GM19238 (cell line): ENCODE measurements around the gene ADGRG1.
"Not testable (repeated sequence)": the region's sequence is repeated elsewhere in the genome, so short reads cannot be mapped to it uniquely, and the experiment has no call there.

Experiments
- DNase-seq: peaks from one replicate; pipeline ENCODE4 v3.0.0; 2011; ENCODE audit warnings: low spot score; ENCODE audit not compliant: insufficient read length

ADGRG1 gene

GRCh38 chr16:57666353-57667047 is 38.1 kb downstream of the ADGRG1 start:
- no peak for DNase-seq

- no peak for DNase-seq
These were observed 38.7 kb downstream of the ADGRG1 start for GRCh38 chr16:57667048-57667525.

- no peak for DNase-seq
These were observed 39.3 kb downstream of the ADGRG1 start for GRCh38 chr16:57667526-57668262.

DNA sequence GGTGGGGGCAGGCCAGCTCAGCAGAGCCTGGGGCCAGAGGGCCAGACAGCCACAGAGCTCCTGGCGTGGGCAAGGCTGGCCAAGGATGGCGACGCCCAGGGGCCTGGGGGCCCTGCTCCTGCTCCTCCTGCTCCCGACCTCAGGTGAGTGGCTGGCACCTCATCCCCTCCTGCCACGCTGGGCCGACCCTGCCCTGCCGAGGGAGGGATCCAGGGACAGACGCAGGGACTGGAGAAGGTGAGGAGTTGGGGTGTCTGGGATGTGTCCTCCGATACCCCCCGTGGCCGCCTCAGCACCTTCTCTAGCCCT is 39.8 kb downstream of the ADGRG1 start, which contains the start of gene ADGRG3:
Gene ADGRG3 (plus strand): TSS at position 44 of the 309 bp plus-strand sequence. CDS start 42 bp downstream, at position 86.
- no peak for DNase-seq

- DNase-seq, result no peak
These were observed 40.4 kb downstream of the ADGRG1 start for GRCh38 chr16:57668630-57669475.

DNA sequence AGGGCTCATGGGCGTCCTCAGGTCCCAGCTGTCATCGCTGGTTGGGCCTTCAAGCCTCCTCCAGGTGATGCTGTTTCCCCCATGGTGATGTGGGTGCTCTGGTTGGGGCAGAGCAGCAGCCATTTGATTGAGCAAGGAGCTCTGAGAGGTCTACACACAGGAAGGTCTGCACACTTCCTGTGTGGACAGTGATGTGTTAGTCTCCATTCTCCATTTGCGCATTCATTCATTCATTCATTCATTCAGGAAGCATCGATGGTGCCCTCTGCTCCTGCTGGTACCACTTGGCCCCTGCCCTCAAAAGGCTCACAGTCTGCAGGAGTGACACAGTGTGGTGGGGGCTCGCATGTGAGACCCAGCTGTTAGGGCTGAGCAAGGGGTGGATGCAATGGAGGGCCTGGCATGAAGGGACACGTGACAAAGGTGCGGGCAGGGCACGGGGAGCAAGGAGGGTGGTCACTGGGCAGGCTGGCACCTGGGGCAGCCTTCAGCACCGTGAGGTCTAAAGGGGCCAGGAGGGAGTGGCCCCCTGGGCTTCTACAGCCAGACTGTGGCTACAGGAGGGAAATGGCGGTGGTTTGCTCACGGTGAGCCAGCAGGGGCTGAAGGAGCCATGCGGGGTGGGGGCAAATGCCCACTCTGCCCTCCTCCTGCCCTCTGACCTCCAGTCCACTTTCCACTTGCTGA is 41.2 kb downstream of the ADGRG1 start:
- no peak for DNase-seq

DNA sequence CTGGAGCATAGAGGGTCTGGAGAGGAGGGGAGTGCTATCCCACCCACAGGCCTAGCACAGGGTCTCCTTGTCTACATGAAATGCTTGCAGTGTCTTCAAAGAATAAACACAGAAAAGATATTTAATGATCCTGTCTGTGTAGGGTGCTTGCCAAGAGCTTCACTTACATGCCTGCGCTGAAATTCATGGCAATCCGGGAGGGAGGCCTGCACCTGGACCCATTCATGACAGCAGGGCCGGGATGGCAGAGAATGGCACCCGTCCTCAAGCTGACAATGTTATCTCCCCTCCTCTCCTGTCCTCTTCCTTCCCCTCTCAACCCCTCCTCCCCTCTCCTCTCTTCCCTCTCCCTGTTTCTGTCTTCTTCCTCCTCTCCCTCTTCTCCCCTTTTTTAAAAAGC is 41.8 kb downstream of the ADGRG1 start:
- DNase-seq, result no peak

DNA sequence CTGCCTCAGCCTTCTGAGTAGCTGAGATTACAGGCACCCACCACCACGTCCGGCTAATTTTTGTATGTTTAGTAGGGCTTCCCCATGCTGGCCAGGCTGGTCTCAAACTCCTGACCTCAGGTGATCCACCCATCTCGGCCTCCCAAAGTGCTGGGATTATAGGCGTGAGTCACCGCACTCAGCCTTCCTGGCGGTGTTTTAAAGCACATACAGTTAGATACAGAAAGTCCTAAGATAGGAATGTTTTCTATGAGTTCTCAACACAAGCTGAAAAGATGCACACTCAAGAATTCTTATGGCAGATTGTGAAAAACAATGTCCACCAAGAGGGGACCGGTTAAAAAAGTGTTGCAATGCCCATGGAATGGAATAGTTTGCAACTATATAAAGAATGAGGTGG is 43.0 kb downstream of the ADGRG1 start:
- not testable (repeated sequence) for DNase-seq

DNA sequence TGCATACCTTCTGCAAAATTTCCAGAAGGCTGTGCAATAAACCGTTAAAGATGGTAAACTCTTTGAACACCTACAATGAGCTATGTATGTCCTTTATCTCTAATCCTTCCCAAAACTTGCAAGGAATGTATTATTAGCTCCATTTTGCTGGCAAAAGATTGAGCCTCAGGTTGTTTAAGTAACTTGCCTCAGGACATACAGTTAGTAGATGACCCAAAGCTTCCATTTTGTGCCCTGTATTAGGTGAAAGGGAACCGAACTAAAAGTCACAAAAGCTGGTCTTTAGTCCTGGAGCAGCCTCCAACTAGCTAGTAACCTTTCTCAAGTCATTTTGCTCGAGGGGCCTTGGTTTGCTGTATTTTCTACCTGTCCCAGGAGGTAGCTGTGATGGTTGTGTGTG is 44.0 kb downstream of the ADGRG1 start:
- DNase-seq, result no peak

GRCh38 chr16:57672824-57673223 is 44.4 kb downstream of the ADGRG1 start:
- DNase-seq, result no peak

DNA sequence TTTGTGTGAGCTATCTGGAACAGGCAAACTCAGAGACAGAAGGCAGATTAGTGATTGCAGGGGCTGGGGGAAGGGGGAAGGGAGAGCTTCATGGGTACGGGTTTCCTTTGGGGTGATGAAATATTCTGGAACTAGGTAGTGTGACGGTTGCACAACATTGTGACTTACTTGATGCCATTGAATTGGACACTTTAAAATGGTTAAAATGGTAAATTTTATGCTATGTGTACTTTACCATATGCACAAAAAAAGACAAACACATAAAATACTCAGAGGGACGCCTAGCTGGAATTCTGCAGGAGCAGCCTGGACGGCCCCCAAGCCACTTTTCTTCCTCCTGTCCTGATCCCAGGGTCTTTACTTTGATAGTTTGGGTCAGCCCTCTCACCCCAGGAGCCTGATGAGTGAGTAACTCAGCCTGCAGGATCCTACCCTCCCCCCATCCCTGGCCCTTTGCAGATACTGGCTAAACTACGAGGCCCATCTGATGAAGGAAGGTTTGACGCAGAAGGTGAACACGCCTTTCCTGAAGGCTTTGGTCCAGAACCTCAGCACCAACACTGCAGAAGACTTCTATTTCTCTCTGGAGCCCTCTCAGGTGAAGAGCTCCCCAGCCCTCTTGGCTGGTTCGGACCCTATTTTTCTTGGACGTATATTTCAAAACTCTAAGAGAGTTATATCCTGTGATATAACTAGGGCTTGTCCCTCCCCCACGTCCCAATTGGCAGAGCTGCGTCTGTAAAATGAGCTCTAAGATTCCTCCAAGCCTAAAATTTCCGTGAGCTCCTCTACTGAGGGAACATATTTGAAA is 47.5 kb downstream of the ADGRG1 start:
- DNase-seq, result no peak

GRCh38 chr16:57676553-57677085 is 48.2 kb downstream of the ADGRG1 start:
- DNase-seq, result no peak

GRCh38 chr16:57677622-57678369 is 49.4 kb downstream of the ADGRG1 start:
- DNase-seq, result no peak

DNA sequence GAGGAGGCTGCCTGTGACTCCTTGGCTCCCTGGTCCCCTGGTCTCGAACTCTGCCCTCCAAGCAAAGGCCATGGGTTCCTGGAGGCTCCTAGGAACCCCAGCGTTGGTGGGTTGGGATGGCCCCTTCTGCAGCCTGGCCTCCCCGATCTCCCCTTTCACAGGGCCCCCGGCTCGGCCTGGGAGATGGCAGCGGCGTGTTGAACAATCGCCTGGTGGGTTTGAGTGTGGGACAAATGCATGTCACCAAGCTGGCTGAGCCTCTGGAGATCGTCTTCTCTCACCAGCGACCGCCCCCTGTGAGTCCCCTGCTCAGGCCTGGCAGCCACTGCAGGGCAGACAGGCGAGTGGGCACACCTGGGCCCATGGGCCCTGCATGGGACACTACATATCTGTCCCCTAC is 50.6 kb downstream of the ADGRG1 start:
- no peak for DNase-seq

- DNase-seq, result no peak
These were observed 51.5 kb downstream of the ADGRG1 start for GRCh38 chr16:57679767-57680482.

DNA sequence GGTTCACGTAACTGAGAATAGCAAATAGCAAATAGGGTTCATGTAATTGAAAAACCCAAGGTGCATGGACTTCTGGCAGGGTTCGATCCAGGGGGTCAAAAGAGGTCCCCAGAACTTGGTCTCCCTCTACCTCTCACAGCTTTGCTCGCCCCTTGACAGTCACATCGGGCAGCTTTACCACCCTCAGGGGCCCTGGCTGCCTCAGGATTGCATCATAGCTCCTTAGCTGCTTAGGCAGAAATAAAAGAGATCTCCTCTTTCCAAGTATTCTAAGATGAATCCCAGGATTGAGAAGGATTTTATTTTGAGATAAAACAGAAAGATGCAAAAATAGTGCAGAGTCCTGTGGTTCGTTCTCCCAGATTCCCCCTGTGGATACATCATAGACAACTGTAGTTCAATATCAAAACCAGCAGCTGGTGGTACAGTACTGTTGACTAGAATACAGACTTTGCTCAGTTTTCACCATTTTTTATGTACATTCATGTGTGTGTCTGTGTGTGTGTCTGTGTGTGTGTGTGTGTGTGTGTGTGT is 52.5 kb downstream of the ADGRG1 start:
- DNase-seq, result no peak

DNA sequence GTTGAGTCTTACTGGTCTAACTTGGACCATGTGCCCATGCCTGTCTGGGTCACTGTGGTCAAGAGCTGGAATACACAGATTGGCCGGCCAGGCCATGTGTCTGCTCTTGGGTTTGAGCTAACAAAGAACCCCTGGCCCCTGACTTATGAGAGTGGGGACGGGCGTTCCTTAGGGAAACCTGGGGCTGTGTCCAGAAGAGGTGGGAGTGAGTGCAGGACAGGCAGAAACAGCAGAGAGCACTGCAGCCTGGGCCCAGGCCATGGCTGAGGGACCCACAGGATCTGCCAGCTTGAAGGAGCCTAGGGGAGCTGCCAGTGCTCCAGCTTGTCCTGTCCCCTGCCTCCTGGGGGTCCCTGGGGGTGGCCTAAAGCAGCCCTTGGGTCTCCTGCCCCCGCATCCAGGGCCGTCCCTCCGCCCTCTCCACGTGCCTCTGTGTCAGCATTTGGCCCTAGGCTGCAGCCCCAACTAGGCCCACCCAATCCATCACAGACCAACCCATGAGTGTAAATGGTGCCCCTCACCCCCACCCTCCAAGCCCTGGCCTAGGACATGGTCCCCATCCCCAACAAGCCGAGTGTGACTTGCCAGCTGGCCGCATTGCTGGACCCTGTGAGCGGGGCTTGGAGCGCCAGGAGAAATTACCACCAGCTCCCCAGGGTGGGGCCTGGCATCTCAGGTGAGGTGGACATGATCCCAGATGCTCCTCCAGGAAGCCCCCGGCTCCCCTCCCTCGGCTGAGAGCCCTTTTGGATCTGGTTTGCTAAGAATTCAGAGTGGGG is 53.7 kb downstream of the ADGRG1 start:
- no peak for DNase-seq
